DMS53 treated with DMSO at 0.1 percent for 48 hours (cell line): ENCODE data around the gene MUC5B.

Experiments
- DNase-seq: peaks from one replicate; lab custom pipeline; 2025; ENCODE audit not compliant: unreplicated experiment; lab: John Stamatoyannopoulos, UW

MUC5B gene

DNA sequence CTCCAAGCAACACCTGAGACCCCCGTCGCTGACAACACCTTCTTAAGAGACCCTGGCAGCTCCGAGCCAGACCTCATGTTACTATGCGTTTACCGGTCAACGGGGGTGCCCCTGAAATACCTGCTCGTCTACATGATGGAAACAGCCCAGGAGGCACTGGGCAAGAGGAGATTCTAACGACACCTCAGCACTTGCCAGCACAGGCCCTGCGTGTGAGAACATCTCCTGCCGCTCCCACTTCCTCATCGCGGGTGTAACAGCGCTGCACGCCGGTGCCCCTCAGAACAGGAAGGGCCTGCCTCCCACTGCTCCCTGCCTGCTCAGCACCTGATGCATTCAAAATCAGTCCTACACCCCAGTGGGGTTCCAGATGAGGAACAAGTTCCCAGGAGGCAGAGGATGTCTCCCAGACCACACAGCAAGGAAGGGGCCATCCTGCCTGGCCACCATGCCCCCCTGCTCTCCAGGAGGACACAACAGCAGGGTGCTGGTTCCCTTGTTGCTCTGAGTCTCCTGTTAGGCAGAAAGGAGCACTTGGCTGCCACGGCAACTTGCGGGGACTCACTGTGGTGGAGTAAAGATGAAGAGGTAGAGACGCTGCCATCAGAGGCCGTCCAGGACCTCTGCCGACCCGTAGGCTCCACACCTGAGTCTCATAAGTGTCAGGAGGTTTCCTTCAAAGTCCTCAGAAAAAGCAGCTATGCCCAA, 84.5 kb downstream of the MUC5B start:
- no peak for DNase-seq

DNA sequence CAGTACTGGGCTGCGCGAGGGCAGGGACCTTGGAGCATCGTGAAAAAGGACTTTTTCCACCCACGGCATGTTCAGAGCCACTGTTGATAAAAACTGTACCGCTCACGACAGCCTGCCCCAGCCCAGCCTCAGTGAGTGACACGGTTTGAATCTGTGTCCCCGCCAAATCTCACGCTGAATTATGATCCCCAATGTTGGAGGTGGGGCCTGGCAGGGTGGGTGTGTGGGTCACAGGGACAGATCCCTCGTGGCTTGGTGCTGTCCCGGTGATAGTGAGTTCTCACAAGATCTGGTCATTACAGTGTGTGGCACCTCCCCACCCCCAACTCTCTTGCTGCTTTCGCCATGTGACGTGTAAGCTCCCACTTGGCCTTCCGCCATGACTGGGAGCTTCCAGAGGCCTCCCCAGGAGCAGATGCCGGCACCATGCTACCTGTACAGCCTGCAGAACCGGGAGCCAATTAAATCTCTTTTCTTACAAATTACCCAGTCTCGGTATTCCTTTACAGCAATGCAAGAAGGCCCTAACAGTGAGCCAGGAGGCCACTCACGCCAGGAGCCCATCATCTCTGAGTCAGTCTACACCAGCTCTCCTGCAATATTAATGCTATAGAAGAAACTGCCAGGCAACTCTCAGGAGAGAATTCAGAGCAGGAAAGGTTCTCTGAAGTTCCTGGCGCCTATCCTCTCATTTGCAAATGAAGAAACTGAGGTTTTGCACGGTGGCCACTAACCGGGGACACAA, 85.3 kb downstream of the MUC5B start:
- no peak for DNase-seq

DNA sequence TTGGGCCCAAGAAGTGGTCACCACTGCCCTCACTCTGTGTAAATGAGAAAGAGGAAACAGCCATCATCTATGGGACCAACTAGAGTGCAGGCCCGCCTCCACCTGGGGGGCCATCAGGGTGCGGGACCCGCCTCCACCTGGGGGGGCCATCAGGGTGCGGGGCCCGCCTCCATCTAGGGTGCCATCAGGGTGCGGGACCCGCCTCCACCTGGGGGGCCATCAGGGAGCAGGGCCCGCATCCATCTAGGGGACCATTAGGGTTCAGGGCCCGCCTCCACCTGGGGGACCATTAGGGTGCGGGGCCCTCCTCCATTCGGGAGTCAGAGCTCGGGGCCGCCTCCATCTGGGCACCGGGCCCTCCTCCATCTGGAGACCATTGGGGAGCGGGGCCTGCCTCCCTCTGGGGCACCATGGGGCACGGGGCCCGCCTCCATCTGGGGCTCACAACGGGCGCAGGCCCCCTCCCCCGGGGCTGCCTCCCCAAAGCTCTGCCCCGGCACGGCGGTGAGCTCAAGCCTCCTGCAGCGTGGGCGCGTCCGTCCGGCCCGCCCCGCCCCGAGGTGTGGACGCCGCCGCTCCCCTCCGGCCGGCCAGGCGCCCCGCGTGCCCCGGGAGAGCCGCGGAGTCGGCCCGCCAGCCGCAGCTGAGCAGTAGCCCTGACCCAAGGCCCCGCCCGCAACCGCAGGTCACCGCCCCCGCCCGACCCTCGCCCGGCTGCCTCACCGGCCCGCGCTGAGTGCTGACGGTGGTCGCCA, 86.1 kb downstream of the MUC5B start:
- DNase-seq, result no peak

- DNase-seq, result peak; percentile 94
Observed at GRCh38 chr11:1309498-1310317, 86.8 kb downstream of the MUC5B start, which contains the start of gene TOLLIP. TSS of gene TOLLIP (minus strand) at chr11:1309632. CDS start at chr11:1309498, 134 bp downstream.

- peak; percentile 30 for DNase-seq
Observed at GRCh38 chr11:1310318-1310687, 87.4 kb downstream of the MUC5B start.

- DNase-seq, result no peak
Observed at GRCh38 chr11:1310772-1311468, 88.1 kb downstream of the MUC5B start.
